Ovary (tissue), 9 donors: ENCODE results near the gene RNF144B. TPM values are rescaled to one million over a fixed set of nuclear protein-coding genes. Genes with fewer than 3 reads are reported as not detected.

Experiments used
- DNase-seq, 5 donors: peaks; one replicate each; pipeline ENCODE4 v3.0.0-alpha.2; 2019 to 2020
- H3K27ac ChIP-seq, 2 donors: fragments of 200-600 bp; one replicate each; pipeline versions ENCODE4 v1.5.1 to v1.8.0; 2019 to 2022
- H3K27me3 ChIP-seq: fragments of 200-600 bp; one replicate; pipeline ENCODE4 v1.8.0; 2022
- H3K36me3 ChIP-seq: fragments of 200-600 bp; sonication (generic); one replicate; pipeline ENCODE4 v1.5.1; 2019
- H3K4me1 ChIP-seq: one replicate; pipeline ENCODE4 v1.8.1; 2013; ENCODE audit warnings: mild to moderate bottlenecking, moderate library complexity; ENCODE audit not compliant: insufficient read depth
- H3K4me3 ChIP-seq: fragments of 200-600 bp; sonication (generic); one replicate; pipeline ENCODE4 v1.5.1; 2017
- H3K9me3 ChIP-seq, 2 donors: fragments of 200-600 bp in 1 of 2; sonication (generic) in 1 of 2; one replicate each; pipeline versions ENCODE4 v1.5.1 to v1.8.1; 2013 to 2019; ENCODE audit warnings: mild to moderate bottlenecking in 1 of 2, moderate library complexity in 1 of 2
- EP300 ChIP-seq: sonication (generic); formaldehyde crosslinking; IDR thresholded peaks from one replicate; pipeline ENCODE4 v1.6.1; 2017; ENCODE audit warnings: antibody characterized with exemption
- POLR2A ChIP-seq: fragments of 450-650 bp; IDR thresholded peaks from one replicate; pipeline ENCODE4 v1.6.1; 2017; ENCODE audit warnings: antibody characterized with exemption, mild to moderate bottlenecking, moderate library complexity
- WGBS, 3 donors: extraction: QIAGEN DNeasy Blood & Tissue Kit in 1 of 3; methylation state at CpG; one replicate each; pipeline versions ENCODE4 v1.1.5 to v1.1.7; 2013 to 2017; 5-methylcytosine and 5-hydroxymethylcytosine counted together
- intact Hi-C, 4 donors: fragments of 100-400 bp; cut with DNase I; formaldehyde crosslinking; loops; one replicate each; pipeline versions ENCODE4 v1.11.0 to v1.15.1; 2022 to 2023
- polyA plus RNA-seq, 2 donors: library from polyadenylated mRNA; stranded (reverse); fragments of 200-250 nt in 1 of 2; fragments of 350-450 nt in 1 of 2; fragmentation: Illumina TruSeq in 1 of 2; extraction: RNeasy Lipid Tissue Mini Kit (QIAGEN cat#74804) in 1 of 2; gene quantifications; one replicate each; pipeline ENCODE4 v1.2.3, GENCODE V29; 2013 to 2014
- total RNA-seq, 7 donors: library from RNA; depleted of rRNA in 2 of 7; stranded (reverse); fragments of >200 nt in 2 of 7; fragmentation: NEBNext Ultra II Directional in 3 of 7; extraction: Animal tissue kit (Norgen Biotek cat#: 25700) in 3 of 7; gene quantifications; one replicate each; pipeline versions ENCODE4 v1.1.0 to v1.2.4, GENCODE V29; 2016 to 2023
- TF ChIP-seq, protein P1 (sequence below), 3 donors: fragments of 450-650 bp in 2 of 3; fragments of 200-600 bp in 1 of 3; IDR thresholded peaks; one replicate each; pipeline versions ENCODE4 v1.5.1 to v1.8.0; 2016 to 2022; ENCODE audit warnings: antibody characterized with exemption in 3 of 3, mild to moderate bottlenecking in 1 of 3
- donor health status: DM: no; HTN: no; CAD: no; lungs with moderate emphysema.
- donor health status: DM: no; HTN: no; CAD: no.
- donor health status: Bipolar disorder and iron deficiency.
- donor health status: DM: yes; HTN: yes; CAD: no.
- donor health status: DM: no; HTN: no; CAD: no.
- donor health status: DM: yes; HTN: yes; CAD: no.

RNF144B gene
- total and polyA plus RNA-seq, 9 donors: 2.5 to 18.7 (median 4.0) TPM

DNA sequence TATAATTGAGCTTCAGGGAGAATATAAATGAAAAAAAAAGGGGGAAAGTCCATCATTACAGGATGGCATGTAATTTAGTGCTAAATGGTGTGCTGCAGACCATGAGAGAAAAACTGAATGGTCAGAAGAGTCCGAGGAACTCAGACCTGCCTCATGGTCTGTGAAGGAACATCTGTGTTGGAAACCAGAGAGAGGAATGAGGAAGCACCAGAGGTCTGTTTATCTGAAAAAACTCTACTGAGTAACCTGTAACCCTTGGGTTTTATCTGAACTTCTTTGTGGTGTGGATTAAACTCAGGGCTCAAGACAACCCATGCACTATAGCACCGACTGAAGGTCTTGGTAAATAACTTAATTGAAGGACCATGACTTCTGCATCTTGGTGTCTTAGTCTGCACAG, 108.1 kb downstream of the RNF144B start:
- intact Hi-C loops: loop anchor here in 1 of 4 donors (10.0 kb wide), 1 partner anchor 170 kb away; no protein-coding TSS in a partner anchor
- no peaks in the 10 kb centered on the region for H3K36me3 ChIP-seq
- no peak for DNase-seq
- no peaks in the 10 kb centered on the region for H3K4me1 ChIP-seq
- no peaks in the 10 kb centered on the region for H3K9me3 ChIP-seq
- 72 to 83% (median 82%) methylated on average over 2 of the region's 2 CpGs for WGBS, 3 donors
- TF ChIP-seq EP300 (no peak), POLR2A (no peak)
- TF ChIP-seq, protein P1, sequence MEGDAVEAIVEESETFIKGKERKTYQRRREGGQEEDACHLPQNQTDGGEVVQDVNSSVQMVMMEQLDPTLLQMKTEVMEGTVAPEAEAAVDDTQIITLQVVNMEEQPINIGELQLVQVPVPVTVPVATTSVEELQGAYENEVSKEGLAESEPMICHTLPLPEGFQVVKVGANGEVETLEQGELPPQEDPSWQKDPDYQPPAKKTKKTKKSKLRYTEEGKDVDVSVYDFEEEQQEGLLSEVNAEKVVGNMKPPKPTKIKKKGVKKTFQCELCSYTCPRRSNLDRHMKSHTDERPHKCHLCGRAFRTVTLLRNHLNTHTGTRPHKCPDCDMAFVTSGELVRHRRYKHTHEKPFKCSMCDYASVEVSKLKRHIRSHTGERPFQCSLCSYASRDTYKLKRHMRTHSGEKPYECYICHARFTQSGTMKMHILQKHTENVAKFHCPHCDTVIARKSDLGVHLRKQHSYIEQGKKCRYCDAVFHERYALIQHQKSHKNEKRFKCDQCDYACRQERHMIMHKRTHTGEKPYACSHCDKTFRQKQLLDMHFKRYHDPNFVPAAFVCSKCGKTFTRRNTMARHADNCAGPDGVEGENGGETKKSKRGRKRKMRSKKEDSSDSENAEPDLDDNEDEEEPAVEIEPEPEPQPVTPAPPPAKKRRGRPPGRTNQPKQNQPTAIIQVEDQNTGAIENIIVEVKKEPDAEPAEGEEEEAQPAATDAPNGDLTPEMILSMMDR (IDR thresholded peaks at IDR 0.05): no peak
- H3K27ac ChIP-seq: no peak overlapping the region
- H3K27me3 ChIP-seq: no peaks in the 10 kb centered on the region
- H3K4me3 ChIP-seq: no peak overlapping the region

DNA sequence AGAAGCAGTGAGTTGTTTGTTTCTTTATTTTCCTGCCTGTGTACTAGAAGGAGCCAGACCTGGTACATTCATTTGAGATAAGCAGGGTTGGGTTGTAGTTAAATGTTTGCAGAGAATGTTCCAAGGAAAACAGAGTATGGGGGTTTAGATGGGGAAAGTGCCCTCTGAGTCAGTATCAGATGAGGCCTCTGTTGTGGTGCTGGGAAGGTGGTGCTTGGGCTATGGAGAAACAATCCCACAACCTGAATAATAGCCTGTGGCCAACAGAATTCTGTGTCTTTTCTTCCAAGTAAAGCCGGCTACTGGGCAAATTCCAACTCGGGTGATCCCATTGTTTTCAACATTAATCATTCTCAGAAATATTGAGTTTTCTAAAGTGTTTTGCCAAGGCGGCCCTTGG, 109.3 kb downstream of the RNF144B start:
- intact Hi-C loops: loop anchor here in 1 of 4 donors (10.0 kb wide), 1 partner anchor 172 kb away; no protein-coding TSS in a partner anchor

DNA sequence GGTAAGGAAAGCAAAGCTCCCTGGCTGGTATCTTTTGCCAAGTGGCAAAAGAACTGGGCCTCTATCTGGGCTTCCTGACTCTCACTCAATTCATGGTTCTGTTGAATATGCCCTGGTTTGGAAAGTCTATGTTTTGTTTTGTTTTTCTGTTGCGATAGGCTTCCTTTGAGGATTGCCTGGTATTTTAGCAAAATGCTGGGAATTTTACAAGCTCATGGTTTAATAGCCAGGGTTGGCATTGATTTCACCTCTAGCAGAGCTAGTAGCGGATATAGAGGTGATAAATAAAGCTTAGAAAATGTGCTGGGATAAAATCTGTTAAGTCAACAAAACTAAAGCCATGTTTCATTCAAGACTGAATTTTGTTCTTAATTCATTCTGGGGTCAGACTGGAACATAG, 109.9 kb downstream of the RNF144B start:
- no peak for TF ChIP-seq POLR2A
- TF ChIP-seq, protein P1 (IDR thresholded peaks at IDR 0.05): no peak
- no peak for TF ChIP-seq EP300
- DNase-seq: no peak
- Histone ChIP-seq H3K36me3 (no peaks in the 10 kb centered on the region), H3K27me3 (no peaks in the 10 kb centered on the region), H3K4me3 (no peak overlapping the region), H3K27ac (no peak overlapping the region), H3K9me3 (no peaks in the 10 kb centered on the region), H3K4me1 (no peaks in the 10 kb centered on the region)
- intact Hi-C loops: loop anchor here in 1 of 4 donors (10.0 kb wide), 1 partner anchor 172 kb away; no protein-coding TSS in a partner anchor
- WGBS, 3 donors: 53 to 77% (median 59%) methylated on average over 2 of the region's 2 CpGs

More for the DNA sequence above, 109.3 kb downstream of the RNF144B start:
- no peaks in the 10 kb centered on the region for H3K9me3 ChIP-seq
- WGBS, 3 donors: 72 to 77% (median 73%) methylated on average over 3 of the region's 3 CpGs
- H3K4me1 ChIP-seq: no peaks in the 10 kb centered on the region
- no peaks in the 10 kb centered on the region for H3K36me3 ChIP-seq
- no peak overlapping the region for H3K4me3 ChIP-seq
- no peak overlapping the region for H3K27ac ChIP-seq
- no peak for DNase-seq
- no peaks in the 10 kb centered on the region for H3K27me3 ChIP-seq
- TF ChIP-seq, protein P1 (IDR thresholded peaks at IDR 0.05): no peak
- no peak for TF ChIP-seq EP300
- TF ChIP-seq POLR2A: no peak

DNA sequence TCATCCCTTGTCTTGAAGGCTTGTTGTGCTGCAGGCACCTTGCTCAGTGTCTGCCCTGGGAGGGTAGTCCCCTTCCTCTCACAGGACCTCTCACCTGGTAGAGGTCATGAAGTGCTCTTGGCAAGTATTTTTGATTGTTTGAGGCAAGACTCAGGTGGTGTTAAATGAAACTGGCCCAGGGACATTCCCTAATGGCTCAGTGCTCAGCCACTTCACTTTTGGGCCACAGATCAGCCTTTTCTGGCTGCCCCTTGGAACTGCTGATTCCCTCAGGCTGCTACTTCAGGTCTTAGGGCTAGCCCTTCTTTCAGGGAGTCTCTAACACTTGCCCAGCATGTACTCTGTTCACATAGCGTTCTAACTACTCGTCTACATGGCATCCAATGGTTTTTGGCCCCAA, 111.3 kb downstream of the RNF144B start:
- intact Hi-C loops: loop anchor here in 1 of 4 donors (10.0 kb wide), 1 partner anchor 174 kb away; no protein-coding TSS in a partner anchor
- Histone ChIP-seq H3K27me3 (no peaks in the 10 kb centered on the region), H3K4me1 (no peaks in the 10 kb centered on the region), H3K4me3 (no peak overlapping the region), H3K27ac (no peak overlapping the region), H3K9me3 (no peaks in the 10 kb centered on the region), H3K36me3 (no peaks in the 10 kb centered on the region)
- WGBS, 3 donors: 47 to 92% (median 72%) methylated on average over 2 of the region's 2 CpGs
- no peak for DNase-seq
- TF ChIP-seq EP300 (no peak), POLR2A (no peak)
- TF ChIP-seq, protein P1 (IDR thresholded peaks at IDR 0.05): no peak
